HG02870 (cell line): ENCODE results near the gene PRMT9.

ENCODE experiments used
- ATAC-seq: cut with Tn5 transposase; IDR thresholded peaks from one replicate; pipeline ENCODE4 v1.9.1; 2021; ENCODE audit warnings: mild to moderate bottlenecking, moderate library complexity; ENCODE audit not compliant: unreplicated experiment

PRMT9 gene

GRCh38 chr4:147682755-147683154 is 1.2 kb downstream of the PRMT9 start:
- no peak for ATAC-seq

- ATAC-seq = no peak
Measured at GRCh38 chr4:147678796-147679549, 5.0 kb downstream of the PRMT9 start.

GRCh38 chr4:147678106-147678505 is 5.9 kb downstream of the PRMT9 start:
- no peak for ATAC-seq

- ATAC-seq = no peak
Measured at GRCh38 chr4:147674496-147674895, 9.5 kb downstream of the PRMT9 start.

- ATAC-seq = no peak
Measured at GRCh38 chr4:147674073-147674472, 9.9 kb downstream of the PRMT9 start.

GRCh38 chr4:147658501-147658900 is 25.5 kb downstream of the PRMT9 start:
- no peak for ATAC-seq

GRCh38 chr4:147655639-147656038 is 28.3 kb downstream of the PRMT9 start:
- ATAC-seq = no peak

- ATAC-seq = peak; percentile 47
Measured at GRCh38 chr4:147651563-147651962, 32.4 kb downstream of the PRMT9 start.

GRCh38 chr4:147648656-147649055 is 35.3 kb downstream of the PRMT9 start:
- ATAC-seq = no peak

GRCh38 chr4:147645099-147645498 is 38.9 kb downstream of the PRMT9 start:
- ATAC-seq = no peak

GRCh38 chr4:147644471-147644870 is 39.5 kb downstream of the PRMT9 start:
- ATAC-seq = no peak

- no peak for ATAC-seq
Measured at GRCh38 chr4:147643616-147644015, 40.3 kb downstream of the PRMT9 start.

GRCh38 chr4:147640331-147640730 is 43.6 kb downstream of the PRMT9 start:
- no peak for ATAC-seq

GRCh38 chr4:147639388-147639787 is 44.6 kb downstream of the PRMT9 start:
- ATAC-seq = no peak

GRCh38 chr4:147638942-147639341 is 45.0 kb downstream of the PRMT9 start:
- peak; percentile 74 for ATAC-seq

GRCh38 chr4:147638365-147638764 is 45.6 kb downstream of the PRMT9 start:
- no peak for ATAC-seq

- ATAC-seq = no peak
Measured at GRCh38 chr4:147635348-147635747, 48.6 kb downstream of the PRMT9 start.

GRCh38 chr4:147633643-147634042 is 50.3 kb downstream of the PRMT9 start:
- ATAC-seq = no peak

GRCh38 chr4:147633113-147633512 is 50.9 kb downstream of the PRMT9 start:
- ATAC-seq = no peak

- no peak for ATAC-seq
Measured at GRCh38 chr4:147629783-147630730, 53.9 kb downstream of the PRMT9 start.

GRCh38 chr4:147628415-147628814 is 55.5 kb downstream of the PRMT9 start:
- no peak for ATAC-seq

GRCh38 chr4:147626903-147627302 is 57.1 kb downstream of the PRMT9 start:
- no peak for ATAC-seq
